Endometrial microvascular endothelial cells (primary cell): ENCODE results near the gene MYBPC3. TPM values are rescaled to one million over a fixed set of nuclear protein-coding genes. Genes with fewer than 3 reads are reported as not detected.
"Not testable (repeated sequence)": the region's sequence is repeated elsewhere in the genome, so short reads cannot be mapped to it uniquely, and the experiment has no call there.

ENCODE experiments used
- in situ Hi-C: cut with HindIII; loops from 2 replicates; pipeline ENCODE4 v1.10.0; 2017; ENCODE audit warnings: low sequenced_read_pairs, low pct_unique_long_range_greater_than_20kb; ENCODE audit errors: inconsistent ontology term
- total RNA-seq: library from RNA; depleted of rRNA; stranded (reverse); fragments of >200 nt; gene quantifications from one replicate; pipeline ENCODE4 v1.2.3, GENCODE V29; 2015; ENCODE audit errors: inconsistent ontology term

The MYBPC3 gene
- total RNA-seq, 1 donor from 2014 or later, result not detected

DNA sequence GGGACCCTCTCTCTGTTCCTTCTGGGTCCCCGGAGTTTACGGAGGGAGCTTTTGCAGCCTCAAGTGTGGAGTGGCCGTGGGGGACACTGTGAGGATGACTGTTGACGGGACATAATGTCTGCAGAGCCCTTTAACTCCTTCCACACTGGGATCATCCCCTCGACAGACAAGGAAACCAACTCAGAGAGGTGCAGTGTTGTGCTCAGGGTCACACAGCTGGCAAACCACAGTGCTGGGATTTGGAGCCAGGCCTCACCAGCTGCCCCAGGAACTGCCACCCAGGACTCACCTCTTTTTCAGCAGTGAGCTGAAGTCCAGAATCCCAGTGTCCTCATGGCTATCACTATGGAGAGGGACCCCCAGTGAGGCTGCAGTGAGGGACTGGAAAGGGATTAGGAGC lies 5.4 kb downstream of the MYBPC3 start:
- in situ Hi-C loops, result no loop called here

DNA sequence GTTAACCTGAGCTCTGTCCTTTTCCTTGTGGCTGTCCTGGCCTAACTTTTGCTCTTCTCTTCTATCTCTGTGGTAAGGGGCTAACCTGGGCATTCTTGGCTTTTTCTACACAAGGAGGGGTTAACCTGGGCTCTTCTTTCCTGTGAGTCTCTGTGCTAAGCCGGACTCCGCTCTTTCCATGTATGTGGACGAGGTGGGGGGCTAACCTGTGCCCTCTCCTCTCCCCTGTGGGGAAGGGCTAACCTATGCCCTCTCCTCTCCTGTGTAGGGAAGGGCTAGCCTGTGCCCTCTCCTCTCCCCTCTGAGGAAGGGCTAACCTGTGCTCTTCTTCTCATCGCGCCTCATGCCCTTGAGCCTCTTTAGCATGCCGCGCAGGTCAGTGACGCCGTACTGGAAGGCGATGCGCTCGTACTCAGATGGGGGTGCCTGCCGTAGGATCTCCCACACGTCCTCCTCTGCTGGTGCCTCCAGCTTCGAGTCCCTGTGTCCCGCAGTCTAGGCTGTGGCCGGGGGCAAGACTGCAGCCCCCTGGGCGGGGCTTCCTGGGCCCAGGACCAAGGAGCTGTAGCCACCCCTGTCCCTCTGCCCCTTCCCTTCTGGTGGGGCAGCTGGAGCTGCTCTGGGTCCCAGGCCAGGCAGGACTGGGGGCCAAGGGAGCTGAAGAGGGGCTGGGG lies 6.5 kb downstream of the MYBPC3 start:
- in situ Hi-C loops, result no loop called here

DNA sequence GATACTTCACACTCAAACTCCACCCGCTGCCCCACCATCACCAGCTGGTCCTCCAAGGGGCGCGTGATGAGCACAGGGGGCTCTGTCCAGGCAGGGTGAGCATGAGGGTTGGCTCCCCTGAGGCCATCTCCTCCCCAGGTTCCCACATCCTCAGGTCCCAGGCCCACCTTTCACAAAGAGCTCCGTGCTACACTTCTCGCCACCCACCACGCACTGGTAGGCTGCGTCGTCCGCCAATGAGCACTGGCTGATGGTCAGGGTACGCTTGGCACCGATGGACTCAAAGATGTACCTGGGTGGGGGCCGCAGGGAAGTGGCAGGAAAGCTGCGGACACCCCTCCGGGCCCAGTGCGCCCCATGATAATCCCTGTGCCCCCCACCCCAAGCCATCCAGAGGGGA lies 9.6 kb downstream of the MYBPC3 start:
- in situ Hi-C loops, result no loop called here

DNA sequence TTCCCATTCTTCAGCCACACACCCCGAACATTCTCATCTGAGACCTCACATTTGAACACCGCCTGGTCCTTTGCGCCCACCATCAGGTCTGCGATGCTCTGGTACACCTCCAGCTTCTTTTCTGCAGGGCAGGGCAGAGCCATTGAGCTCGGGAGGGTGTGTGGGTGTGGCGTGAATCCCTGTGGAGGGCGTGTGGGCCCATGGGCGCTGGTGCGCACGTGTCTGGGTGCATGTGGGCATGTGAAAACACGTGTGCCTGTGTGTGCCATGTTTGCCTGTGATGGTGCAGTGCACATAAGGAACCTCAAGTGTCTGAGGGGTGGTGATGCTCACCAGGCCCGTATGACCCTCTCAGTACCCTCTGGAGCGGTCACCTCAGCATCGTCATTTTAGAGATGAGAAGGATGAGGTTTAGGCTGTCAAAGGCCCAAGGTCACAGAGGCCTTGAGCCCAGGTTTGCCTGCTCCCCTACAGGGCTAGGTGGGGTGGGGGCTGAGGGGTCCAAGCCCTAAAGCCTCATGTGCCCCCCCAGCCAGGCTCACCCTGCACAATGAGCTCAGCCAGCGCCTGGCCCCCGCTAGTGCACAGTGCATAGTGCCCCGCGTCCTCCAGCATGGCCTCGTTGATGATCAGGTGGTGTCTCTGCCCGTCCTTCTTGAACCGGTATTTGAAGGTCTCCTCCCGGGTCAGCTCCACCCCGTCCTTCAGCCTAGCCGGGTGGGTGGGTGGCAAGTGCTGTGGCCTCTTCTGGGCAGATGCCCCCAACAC lies 10.3 kb downstream of the MYBPC3 start:
- in situ Hi-C loops, result no loop called here

DNA sequence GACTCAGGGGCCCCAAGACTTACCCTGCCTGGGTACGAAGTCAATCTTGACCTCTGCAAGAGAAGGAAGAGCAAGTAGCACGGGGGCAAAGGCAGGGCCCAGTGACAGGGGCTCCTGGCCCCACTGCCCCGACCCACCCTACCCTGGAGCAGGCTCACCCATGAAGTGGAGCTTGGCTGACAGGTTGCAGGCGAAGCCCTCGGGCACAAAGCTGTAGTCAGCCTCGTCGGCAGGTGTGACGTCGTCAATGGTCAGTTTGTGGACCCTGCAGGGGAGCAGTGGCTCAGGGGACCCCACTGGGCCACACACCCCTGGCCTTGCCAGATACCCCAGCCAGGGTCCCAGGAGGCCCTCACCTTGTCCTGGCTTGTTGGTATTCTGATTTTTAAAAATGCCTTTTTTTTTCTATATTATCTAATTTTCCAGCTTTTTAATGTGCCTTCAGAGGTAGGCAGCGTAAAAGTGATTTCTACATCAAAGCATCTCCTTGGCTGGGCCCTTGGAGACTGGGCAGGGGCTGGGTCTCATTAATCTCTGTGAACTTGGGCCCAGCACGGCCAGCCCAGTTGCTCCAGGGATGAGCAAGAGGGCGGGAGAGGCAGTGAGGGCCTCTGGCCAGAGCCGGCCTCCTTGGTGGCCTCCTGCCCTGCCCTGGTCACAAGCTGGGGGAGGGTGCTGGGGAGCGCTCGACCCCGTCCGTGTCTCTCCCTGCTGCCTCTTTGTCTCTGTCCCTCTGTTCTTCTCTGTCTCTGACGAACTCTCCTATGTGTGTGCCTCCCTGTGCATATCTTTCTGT lies 11.3 kb downstream of the MYBPC3 start:
- in situ Hi-C loops, result no loop called here

DNA sequence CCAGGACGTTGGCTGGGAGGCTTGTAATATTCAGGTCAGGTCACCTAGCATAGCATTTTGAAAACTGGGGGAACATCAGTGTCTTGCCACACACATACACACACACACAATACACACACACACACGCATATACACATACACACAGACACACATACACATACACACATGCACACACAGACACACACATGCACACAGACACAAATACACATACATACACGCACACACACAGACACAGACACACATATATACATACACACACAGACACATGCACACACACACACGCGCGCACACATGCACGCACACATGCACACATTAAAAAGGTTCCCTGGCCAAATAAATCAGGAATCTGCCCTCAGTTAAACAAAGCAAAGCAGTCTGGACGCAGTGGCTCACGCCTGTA lies 12.5 kb downstream of the MYBPC3 start:
- in situ Hi-C loops, result no loop called here

DNA sequence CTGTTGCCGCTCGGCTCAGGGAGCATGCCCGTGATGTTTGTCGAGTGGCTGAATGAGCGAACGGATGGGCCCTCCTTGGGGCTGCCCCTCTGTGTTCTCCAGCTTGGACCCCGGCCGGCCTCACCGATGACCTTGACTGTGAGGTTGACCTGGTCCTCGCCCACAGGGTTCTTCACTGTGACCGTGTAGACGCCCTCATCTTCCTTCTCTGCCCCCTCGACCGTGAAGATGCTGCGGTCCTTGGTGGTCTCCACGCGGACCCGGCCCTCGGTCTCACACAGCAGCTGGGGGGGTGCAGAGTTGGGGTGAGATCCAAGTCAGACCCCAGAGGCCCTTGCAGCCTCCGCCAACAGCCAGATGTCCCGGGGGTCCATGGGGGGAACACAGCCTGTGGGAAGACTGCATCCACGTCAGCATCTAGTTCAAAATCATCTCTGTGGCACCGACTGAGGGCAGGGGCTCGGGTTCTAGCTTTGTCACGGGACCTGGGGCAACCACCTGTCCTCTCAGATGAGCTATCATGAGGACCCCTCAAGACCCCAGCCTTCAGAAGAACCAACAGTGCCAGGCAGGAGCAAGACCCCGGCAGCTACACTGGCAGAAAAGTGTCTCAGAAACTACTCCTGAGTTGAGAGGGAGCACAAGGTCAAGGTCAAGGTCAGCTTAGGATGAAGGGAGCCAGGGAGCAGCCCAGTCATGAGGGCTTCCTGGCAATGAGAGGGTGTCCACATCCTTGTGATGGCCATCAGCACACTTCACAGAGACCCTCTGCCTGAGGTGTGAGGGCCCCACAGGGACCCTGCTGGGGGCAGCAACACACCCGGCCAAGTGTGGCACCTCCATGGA lies 13.9 kb downstream of the MYBPC3 start:
- in situ Hi-C loops, result no loop called here

DNA sequence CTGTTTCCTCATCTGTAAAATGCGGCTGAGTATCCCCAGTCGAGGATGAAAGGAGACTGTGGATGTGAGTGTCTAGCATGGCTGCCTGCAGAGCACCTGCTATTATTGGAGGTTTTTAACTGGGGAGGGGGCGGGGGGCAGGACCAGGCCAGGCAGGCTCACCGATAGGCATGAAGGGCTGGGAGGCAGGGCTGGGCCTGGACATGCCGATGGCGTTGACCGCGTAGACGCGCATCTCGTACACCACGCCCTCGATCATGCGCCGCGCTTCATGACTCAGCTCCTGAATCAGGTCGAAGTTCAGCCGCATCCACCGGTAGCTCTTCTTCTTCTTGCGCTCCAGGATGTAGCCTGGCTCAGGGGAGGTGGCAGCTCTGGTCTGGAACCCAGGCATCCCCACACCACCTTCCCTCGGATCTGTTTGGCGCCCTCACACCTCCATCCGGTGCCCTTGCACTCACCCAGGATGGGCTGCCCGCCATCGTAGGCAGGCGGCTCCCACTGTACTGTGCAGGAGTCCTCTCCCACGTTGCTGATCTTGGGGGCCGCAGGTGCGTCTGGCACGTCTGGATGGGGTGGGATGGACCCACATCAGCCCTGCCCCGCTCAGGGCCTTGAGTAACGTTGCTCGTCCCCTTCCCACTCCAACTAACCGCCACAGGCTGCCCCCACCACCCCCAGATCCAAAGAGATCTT lies 15.1 kb downstream of the MYBPC3 start:
- in situ Hi-C loops, result no loop called here

DNA sequence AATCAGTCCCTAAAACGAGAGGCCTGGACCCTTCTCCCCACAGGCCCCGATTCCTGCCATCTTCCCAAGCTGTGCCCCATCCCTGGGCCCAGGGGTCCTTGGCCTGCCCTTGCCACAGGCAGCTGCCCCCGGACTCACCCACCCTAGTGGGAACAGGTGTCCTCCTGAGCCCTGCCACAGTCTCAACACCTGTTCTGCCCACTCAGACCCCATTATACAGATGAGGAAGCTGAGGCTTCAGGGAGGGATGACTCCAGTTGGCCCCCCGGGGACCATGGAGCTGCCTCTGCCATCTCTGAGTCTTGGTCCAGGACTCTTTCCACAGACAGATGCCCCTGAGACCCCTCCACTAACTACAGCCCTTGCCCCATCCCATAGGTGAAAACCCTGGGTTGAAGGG lies 15.9 kb downstream of the MYBPC3 start:
- in situ Hi-C loops, result no loop called here

DNA sequence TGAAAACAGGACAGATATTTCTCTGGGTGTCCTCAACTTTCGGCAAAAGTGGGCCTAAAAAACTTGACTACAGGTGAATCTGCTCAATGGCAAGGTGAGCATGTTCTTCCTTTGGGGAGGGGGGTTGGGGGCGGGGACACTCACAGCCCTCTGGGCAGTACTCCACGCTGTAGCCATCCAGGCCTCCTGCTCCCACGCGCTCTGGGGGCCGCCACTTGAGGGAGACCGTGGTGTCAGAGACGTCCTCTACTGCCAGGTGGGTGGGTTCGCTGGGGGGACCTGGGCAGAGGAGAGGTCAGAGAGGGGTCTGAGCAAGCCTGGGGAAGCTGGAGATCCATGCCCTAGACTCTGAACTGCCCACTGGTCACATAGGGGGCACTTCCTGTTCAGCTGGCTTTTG lies 16.8 kb downstream of the MYBPC3 start:
- in situ Hi-C loops, result no loop called here

DNA sequence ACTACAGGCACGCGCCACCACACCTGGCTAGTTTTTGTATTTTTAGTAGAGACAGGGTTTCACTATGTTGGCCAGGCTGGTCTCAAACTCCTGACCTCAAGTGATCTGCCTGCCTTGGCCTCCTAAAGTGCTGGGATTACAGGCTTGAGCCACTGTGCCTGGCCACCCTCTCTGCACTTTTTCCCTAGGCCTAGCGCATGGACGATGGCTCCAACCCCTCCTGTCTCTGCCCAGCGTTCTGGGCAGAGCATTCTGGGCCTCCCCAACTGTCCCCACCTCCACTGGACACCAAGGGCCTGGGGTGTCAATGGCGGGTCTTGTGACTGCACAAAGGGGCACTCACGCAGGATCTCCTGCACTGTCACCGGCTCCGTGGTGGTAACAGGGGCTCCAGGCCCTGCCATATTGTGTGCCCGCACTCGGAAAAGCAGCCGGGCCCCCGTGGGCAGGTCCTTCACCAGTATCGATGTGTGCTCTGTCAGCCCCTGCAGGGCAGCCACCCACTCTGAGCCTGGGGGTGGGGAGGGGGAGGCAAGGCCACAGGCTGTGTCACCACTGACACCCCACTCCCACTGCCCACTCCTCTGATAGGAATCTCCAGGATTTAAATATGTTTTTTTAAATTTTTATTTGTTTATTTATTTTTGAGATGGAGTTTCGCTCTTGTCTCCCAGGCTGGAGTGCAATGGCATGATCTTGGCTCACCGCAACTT lies 17.6 kb downstream of the MYBPC3 start:
- in situ Hi-C loops, result not testable (repeated sequence)

DNA sequence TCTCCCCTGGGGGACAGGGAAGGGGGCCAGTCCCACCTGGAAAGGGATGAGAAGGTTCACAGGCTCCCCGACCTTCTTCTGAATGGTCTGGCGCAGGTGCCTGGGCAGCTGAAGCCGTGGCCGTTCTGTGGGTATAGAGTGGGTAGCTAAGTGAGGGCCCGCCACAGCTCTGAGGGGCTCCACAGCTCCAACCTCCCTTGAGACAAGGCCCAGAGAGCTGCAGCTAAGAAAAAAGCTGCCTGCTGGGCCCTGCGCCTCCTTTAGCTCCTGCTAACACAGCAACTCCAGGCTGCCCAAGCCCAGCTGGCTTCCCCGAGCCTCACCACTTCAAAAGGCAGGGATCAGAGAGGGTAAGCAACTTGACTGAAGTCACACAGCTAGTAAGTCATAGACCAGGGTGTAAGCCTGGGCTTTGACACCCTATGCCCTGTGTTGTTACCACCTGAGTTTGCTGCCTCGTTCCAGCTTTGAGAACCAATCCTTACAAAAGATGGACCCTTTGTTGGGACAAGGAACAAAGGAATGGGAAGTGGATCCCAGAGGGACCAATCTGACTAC lies 18.5 kb downstream of the MYBPC3 start:
- in situ Hi-C loops, result no loop called here

DNA sequence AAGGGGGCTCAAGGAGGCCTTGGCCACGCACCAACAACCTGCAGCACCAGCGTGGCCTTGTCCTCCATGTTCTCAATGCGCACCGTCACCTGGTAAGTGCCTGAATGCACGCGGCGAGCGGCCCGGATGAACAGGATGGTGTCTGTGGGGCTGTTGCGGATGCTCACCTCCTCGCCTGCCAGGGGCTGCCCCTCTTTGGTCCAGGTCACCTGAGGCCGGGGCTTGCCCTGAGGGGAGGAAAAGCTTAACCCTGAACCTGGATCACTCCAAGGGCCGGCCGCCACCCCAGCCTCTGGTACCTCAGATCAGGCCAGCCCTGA lies 19.0 kb downstream of the MYBPC3 start:
- in situ Hi-C loops, result no loop called here

DNA sequence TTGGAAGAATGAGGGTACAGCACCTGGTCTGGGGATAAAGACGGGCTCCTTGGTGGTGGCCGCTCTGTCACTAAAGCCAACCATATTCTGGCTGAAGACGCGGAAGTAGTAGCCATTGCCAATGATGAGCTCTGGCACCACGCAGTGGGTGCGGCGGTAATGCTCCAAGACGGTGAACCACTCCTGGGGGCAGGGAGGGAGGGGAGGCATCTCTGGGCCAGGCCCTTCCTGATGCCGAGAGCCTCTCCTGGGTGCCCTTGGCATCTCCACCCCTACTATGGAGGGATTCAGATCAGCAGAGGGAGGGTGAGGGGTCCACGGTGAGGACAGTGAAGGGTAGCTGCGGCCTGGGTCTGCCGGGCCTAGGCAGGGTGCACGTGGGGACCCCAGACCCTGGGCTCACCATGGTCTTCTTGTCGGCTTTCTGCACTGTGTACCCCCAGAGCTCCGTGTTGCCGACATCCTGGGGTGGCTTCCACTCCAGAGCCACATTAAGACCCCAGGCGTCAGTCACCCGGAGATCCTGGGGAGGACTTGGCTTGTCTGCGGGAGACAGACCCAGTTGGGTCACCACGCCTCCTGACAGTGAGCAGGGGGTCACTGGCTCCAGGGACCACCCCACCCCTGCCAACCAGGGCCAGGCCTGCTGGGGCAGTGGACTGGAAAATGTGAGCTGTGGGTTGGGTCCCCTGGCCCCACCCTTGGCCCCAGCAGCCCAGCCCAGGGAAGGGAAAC lies 19.5 kb downstream of the MYBPC3 start:
- in situ Hi-C loops, result no loop called here

DNA sequence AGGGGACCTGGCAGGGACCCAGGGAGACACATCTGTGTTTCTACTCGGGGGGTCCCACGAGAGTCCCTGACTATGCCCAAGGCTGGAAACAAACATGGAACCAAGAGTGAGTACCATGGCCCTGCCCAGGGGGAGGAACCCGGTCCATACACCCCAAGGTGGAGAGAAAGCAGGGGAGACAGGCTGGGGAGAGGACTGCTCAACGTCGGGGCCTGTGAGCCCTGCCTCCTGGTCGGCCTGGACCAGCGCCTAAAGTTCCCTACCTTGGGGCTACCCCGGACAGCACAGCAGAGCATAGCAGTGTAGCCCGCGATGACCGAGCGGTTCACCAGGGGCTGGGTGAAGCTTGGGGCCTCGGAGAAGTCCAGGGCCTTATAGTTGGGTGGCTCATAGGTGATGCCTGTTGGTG lies 20.2 kb downstream of the MYBPC3 start:
- in situ Hi-C loops, result no loop called here

DNA sequence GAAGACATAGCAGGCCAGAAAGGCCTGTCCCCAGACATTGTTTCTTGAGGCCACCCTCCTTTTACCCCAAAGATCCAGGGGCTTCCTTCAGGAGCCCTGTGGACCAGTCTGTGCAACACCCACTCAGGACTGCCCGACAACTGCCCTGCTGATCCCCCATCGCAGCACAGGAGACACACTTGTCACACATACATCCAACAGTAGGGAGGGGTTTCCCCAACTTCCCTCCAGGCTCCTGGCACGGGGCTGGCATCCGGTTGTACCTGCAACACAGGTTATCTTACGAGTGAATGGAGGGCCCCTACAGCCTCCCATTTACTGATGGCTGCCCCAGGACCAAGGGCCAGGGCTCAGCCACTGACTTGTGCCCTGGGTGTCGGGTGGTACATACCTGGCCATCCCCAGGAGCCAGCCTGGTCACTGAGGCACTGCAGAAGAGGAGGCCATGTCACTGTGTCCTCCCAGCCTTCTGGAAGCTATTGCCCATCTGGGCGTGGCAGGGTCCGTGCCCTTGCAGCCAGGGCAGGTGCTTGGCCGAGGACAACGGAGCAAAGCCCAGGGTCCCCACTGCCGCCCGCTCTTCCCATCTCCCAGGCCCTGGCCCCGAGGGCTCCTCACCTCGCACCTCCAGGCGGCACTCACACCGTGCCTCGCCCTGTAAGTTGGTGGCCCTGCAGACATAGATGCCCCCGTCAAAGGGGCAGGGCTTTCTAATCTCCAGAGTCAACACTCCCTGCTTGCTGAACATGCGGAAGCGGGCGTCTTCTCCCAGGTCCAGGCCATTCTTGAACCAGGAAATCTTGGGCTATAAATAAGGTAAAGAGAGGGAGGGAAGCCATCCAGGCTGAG lies 20.8 kb downstream of the MYBPC3 start:
- in situ Hi-C loops, result no loop called here
